22Rv1 (cell line): ENCODE data around the gene HPCA.

Source experiments
- H3K27ac ChIP-seq: fragments of 450-650 bp; 2 replicates; pipeline ENCODE4 v1.5.1; 2017
- CTCF ChIP-seq: fragments of 450-650 bp; IDR thresholded peaks from 2 replicates; pipeline ENCODE4 v1.5.1; 2017; ENCODE audit warnings: mild to moderate bottlenecking
- ZFX ChIP-seq: fragments of 450-650 bp; IDR thresholded peaks from 2 replicates; pipeline ENCODE4 v1.6.1; 2017; ENCODE audit warnings: antibody characterized with exemption, borderline replicate concordance

HPCA gene

GRCh38 chr1:32933742-32934322 is 47.5 kb downstream of the HPCA start:
- TF ChIP-seq ZFX (no peak), CTCF (peak; percentile 60)
- peak overlapping the region; percentile 84 for H3K27ac ChIP-seq

GRCh38 chr1:32934535-32934934 is 48.2 kb downstream of the HPCA start:
- no peak for TF ChIP-seq CTCF
- no peak for TF ChIP-seq ZFX
- H3K27ac ChIP-seq: peak overlapping the region; percentile 84

GRCh38 chr1:32937061-32937460 is 50.8 kb downstream of the HPCA start:
- TF ChIP-seq CTCF (no peak), ZFX (no peak)
- H3K27ac ChIP-seq: no peak overlapping the region

- no peak overlapping the region for H3K27ac ChIP-seq
- TF ChIP-seq ZFX (no peak), CTCF (no peak)
Observed at GRCh38 chr1:32939655-32940371, 53.5 kb downstream of the HPCA start.

GRCh38 chr1:32944180-32944579 is 57.9 kb downstream of the HPCA start:
- TF ChIP-seq ZFX: no peak
- TF ChIP-seq CTCF: no peak
- H3K27ac ChIP-seq: no peak overlapping the region
